HG03139 (cell line): ENCODE results near the gene RPP14.
"Not testable (repeated sequence)": the region's sequence is repeated elsewhere in the genome, so short reads cannot be mapped to it uniquely, and the experiment has no call there.

Source experiments
- ATAC-seq: cut with Tn5 transposase; IDR thresholded peaks from one replicate; pipeline ENCODE4 v1.9.1; 2021; ENCODE audit not compliant: unreplicated experiment

Gene RPP14

GRCh38 chr3:58290446-58290845, 15.6 kb upstream of the RPP14 start:
- ATAC-seq, result not testable (repeated sequence)

- ATAC-seq, result no peak
These were observed 14.2 kb upstream of the RPP14 start for GRCh38 chr3:58291671-58292338.

GRCh38 chr3:58292866-58293265, 13.2 kb upstream of the RPP14 start:
- ATAC-seq, result no peak

GRCh38 chr3:58293516-58293915, 12.5 kb upstream of the RPP14 start:
- no peak for ATAC-seq

- no peak for ATAC-seq
These were observed 9.8 kb upstream of the RPP14 start for GRCh38 chr3:58296269-58296668.

- ATAC-seq, result no peak
These were observed 9.2 kb upstream of the RPP14 start for GRCh38 chr3:58296843-58297242.

GRCh38 chr3:58298190-58298589, 7.9 kb upstream of the RPP14 start:
- no peak for ATAC-seq

GRCh38 chr3:58299075-58299474, 7.0 kb upstream of the RPP14 start:
- ATAC-seq, result no peak

GRCh38 chr3:58299839-58300516, 6.1 kb upstream of the RPP14 start:
- ATAC-seq, result no peak

- no peak for ATAC-seq
These were observed 1.7 kb downstream of the RPP14 start for GRCh38 chr3:58307639-58308215.

GRCh38 chr3:58308728-58309127, 2.7 kb downstream of the RPP14 start:
- ATAC-seq, result no peak

GRCh38 chr3:58317811-58318210, 11.8 kb downstream of the RPP14 start:
- no peak for ATAC-seq

GRCh38 chr3:58321791-58322190, 15.7 kb downstream of the RPP14 start:
- no peak for ATAC-seq

GRCh38 chr3:58322793-58323192, 16.7 kb downstream of the RPP14 start:
- ATAC-seq, result no peak

GRCh38 chr3:58323529-58324390, 17.7 kb downstream of the RPP14 start:
- ATAC-seq, result no peak

- ATAC-seq, result no peak
These were observed 18.6 kb downstream of the RPP14 start for GRCh38 chr3:58324391-58325390.

- ATAC-seq, result no peak
These were observed 19.5 kb downstream of the RPP14 start for GRCh38 chr3:58325525-58325992.

GRCh38 chr3:58326267-58326900, 20.3 kb downstream of the RPP14 start:
- no peak for ATAC-seq

- ATAC-seq, result no peak
These were observed 23.3 kb downstream of the RPP14 start for GRCh38 chr3:58329150-58329921.
